NCI-H2081 treated with DMSO at 0.1 percent for 48 hours (cell line): ENCODE results near the gene ZNF326.
A peak's percentile ranks its signal among the peaks of the same experiment; 100 is the strongest.

Source experiments
- DNase-seq: peaks from one replicate; lab custom pipeline; 2025; lab: John Stamatoyannopoulos, UW

Gene ZNF326

DNA sequence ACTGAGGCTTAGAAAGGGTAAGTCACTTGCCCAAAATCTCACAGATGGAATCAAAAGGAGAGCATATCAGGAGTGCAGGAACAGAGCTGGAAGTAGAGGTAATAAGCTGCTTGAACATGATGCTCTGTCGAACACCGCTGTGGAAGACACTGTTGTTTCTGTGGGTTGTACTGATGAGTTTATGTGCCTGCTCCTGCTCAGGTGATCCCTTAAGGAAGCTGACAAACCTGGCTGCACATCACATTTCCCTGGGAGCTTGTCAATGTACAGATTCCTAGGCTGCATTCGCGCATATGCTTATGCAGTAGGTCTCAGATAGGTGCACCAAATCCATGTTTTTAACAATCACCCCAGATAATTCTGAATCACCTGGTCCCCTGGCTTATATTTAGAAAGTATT is 79.7 kb downstream of the ZNF326 start:
- DNase-seq, result no peak

DNA sequence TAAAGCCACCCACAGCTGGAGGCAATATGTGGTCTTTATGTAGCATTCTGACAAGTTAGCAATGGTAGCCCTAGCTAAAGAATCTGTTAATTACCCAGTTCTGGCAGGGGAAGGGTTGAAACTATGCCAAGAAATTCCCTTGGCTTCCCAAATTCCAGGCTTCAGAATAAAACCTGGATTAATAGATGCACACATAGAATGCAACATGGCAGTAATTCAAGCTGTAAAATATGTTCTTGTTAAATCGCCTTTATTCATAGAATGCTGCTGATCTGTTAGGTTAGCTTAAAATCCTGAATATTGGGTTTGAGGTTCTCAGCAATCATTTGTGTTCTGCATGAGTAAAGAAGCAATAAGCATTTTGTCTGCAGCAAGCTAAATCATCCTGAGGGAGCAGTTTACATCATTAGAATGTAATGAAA is 80.1 kb downstream of the ZNF326 start:
- peak; percentile 4 for DNase-seq

DNA sequence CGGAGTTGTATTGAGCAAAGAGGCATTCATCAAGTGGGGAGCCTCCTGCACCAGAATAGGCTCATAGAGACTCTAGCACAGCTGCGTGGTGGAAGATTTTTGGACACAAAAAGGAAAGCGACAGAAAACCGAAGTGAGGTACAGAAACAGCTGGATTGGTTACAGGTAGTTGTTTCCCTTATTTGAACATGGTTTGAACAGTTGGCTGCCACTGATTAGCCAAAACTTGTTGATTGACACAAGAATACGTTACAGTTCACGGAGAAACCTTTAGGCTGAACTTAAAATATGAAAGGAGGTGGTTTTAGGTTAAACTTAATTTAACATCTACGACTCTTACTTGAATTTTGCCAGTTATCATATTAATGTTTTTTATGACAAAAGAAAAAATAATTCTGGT is 89.1 kb downstream of the ZNF326 start:
- DNase-seq, result no peak
